ENCODE data around the gene SNAI1.

DNA sequence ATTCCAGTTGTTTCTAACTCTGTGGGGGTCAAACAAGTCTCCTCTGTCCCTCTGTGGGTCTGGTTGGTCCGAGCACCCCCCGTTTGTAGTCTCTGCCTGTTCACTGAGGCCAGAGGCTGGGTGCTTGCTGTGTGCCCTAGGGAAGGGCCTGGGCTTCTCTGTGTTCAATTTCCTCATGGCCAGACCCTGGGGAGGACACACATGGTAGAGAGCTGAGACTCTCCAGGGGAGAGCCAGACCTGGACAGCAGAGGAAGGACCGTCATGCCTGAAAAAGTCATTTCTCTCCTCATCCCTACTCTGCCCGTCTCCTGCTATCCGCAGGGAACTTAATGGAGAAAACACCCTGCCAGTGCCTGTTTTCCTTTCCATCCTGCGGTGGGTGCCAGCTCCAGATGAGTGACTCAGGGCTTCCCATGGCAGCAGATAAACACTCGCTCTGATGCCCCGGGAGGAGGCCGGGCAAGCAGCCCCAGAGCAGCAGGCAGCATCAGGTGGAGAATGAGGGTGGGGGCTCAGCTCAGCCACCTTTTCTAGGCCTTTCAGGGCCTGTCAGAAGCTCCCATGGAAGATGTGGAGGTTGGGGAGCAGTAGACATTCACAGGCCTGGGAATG lies 51.9 kb downstream of the SNAI1 start:
- TF ChIP-seq, protein P1, sequence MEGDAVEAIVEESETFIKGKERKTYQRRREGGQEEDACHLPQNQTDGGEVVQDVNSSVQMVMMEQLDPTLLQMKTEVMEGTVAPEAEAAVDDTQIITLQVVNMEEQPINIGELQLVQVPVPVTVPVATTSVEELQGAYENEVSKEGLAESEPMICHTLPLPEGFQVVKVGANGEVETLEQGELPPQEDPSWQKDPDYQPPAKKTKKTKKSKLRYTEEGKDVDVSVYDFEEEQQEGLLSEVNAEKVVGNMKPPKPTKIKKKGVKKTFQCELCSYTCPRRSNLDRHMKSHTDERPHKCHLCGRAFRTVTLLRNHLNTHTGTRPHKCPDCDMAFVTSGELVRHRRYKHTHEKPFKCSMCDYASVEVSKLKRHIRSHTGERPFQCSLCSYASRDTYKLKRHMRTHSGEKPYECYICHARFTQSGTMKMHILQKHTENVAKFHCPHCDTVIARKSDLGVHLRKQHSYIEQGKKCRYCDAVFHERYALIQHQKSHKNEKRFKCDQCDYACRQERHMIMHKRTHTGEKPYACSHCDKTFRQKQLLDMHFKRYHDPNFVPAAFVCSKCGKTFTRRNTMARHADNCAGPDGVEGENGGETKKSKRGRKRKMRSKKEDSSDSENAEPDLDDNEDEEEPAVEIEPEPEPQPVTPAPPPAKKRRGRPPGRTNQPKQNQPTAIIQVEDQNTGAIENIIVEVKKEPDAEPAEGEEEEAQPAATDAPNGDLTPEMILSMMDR (conservative IDR thresholded peaks at IDR 0.05) = no peak
- TF ChIP-seq EZH2 (IDR thresholded peaks at IDR 0.05; ENCODE audit: low read depth) = no peak
